Aorta (tissue), 5 donors: Measurements from ENCODE around the gene CDIP1. TPM values are rescaled to one million over a fixed set of nuclear protein-coding genes. Genes with fewer than 3 reads are reported as not detected.

Experiments used
- ATAC-seq: fragments of 200-7000 bp; cut with Tn5 transposase; one replicate; pipeline ENCODE4 v1.9.1; 2022; ENCODE audit warnings: moderate library complexity; ENCODE audit not compliant: low FRiP score
- DNase-seq, 2 donors: peaks; one replicate each; pipeline ENCODE4 v3.0.0-alpha.2; 2020
- H3K27ac ChIP-seq, 2 donors: one replicate each; pipeline ENCODE4 v1.5.1; 2013; ENCODE audit warnings: low read length in 2 of 2, mild to moderate bottlenecking in 2 of 2, moderate library complexity in 2 of 2, control low read depth in 1 of 2, inconsistent platforms in 1 of 2, low read depth in 1 of 2
- H3K27me3 ChIP-seq, 2 donors: one replicate each; pipeline ENCODE4 v1.6.1; 2013; ENCODE audit warnings: control low read depth in 1 of 2, low read length in 1 of 2, mild to moderate bottlenecking in 1 of 2, moderate library complexity in 1 of 2; ENCODE audit not compliant: insufficient read depth in 2 of 2, control insufficient read depth in 1 of 2
- H3K36me3 ChIP-seq, 2 donors: one replicate each; pipeline ENCODE4 v1.6.1; 2013; ENCODE audit warnings: control low read depth in 1 of 2, low read length in 1 of 2, mild to moderate bottlenecking in 1 of 2; ENCODE audit not compliant: insufficient read depth in 2 of 2, control insufficient read depth in 1 of 2
- H3K4me1 ChIP-seq, 2 donors: one replicate each; pipeline ENCODE4 v1.6.1; 2013; ENCODE audit warnings: low read length in 2 of 2, control low read depth in 1 of 2, mild to moderate bottlenecking in 1 of 2, moderate library complexity in 1 of 2; ENCODE audit not compliant: insufficient read depth in 2 of 2, control insufficient read depth in 1 of 2
- H3K4me3 ChIP-seq, 2 donors: one replicate each; pipeline ENCODE4 v1.5.1; 2013; ENCODE audit warnings: low read length in 2 of 2, control low read depth in 1 of 2, mild to moderate bottlenecking in 1 of 2
- H3K9me3 ChIP-seq: one replicate; pipeline ENCODE4 v1.6.1; 2013; ENCODE audit warnings: mild to moderate bottlenecking, low read length; ENCODE audit not compliant: control insufficient read depth
- WGBS, 2 donors: extraction: QIAGEN DNeasy Blood & Tissue Kit; methylation state at CpG; one replicate each; pipeline ENCODE4 v1.1.7; 2013; 5-methylcytosine and 5-hydroxymethylcytosine counted together
- intact Hi-C, 2 donors: fragments of 100-400 bp; cut with DNase I; formaldehyde crosslinking; loops; one replicate each; pipeline versions ENCODE4 v1.14.2 to v1.15.0; 2022
- polyA plus RNA-seq, 2 donors: library from polyadenylated mRNA; stranded (reverse); fragments of 200-250 nt; gene quantifications; one replicate each; pipeline ENCODE4 v1.2.3, GENCODE V29; 2013
- total RNA-seq, 2 donors: library from RNA; stranded (reverse); fragmentation: NEBNext Ultra II Directional; extraction: Animal tissue kit (Norgen Biotek cat#: 25700); gene quantifications; one replicate each; pipeline ENCODE4 v1.2.1, GENCODE V29; 2021
- donor health status: healthy with polysubstance abuse.
- donor health status: Bipolar disorder and iron deficiency.
- donor health status: DM: no; HTN: no; CAD: no.
- donor health status: DM: no; HTN: no; CAD: no.
- donor health status: DM: yes; HTN: yes; CAD: no.

CDIP1 gene
- total and polyA plus RNA-seq, 4 donors, result 12.5 to 34.7 (median 21.0) TPM

DNA sequence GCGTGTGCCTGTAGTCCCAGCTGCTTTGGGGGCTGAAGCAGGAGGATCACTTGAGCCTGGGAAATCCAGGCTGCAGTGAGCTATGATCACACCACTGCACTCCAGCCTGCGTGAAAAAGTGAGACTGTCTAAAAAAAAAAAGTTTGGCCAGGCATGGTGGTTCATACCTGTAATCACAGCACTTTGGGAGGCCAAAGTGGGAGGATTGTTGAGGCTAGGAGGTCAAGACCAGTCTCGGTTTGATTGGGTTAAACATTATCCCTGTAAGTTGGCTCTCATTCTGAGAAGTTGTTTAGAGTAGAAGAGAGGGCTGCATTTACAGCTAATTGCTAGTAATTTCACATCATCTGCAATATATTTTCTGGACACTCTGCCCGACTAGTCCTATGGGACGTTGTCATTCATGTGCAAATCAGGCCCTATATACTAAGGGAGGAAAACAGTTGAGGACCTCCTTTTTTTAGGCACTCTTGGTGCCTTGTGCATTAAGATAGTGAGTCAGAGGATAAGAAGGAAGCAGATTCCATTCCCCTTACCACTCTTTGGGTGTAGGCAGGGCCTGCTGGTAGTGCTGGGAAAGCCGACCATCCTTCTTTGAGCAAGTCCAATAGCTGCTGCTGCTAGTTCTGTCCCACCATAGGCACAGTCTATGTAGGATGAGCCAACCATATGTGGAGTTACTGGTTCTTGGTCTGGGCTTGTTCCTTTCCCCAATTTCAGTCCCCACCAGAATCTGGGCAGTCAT lies 43.7 kb downstream of the CDIP1 start:
- no peaks in the 10 kb centered on the region for H3K9me3 ChIP-seq
- DNase-seq (peak in 1 of 2 donors; percentile 19), ATAC-seq (no peak)
- H3K4me1 ChIP-seq, result peaks cover 0 to 3% of the 10 kb centered on the region in 2 donors
- H3K27me3 ChIP-seq, result no peaks in the 10 kb centered on the region
- no peaks in the 10 kb centered on the region for H3K36me3 ChIP-seq
- intact Hi-C loops, result no loop called here
- WGBS, 2 donors, result 86% methylated on average over 6 of the region's 6 CpGs
- H3K27ac ChIP-seq, result peak overlapping the region in 1 of 2 donors; percentile 37
- H3K4me3 ChIP-seq, result no peak overlapping the region

GRCh38 chr16:4491898-4492297 lies 46.7 kb downstream of the CDIP1 start:
- Histone ChIP-seq H3K9me3 (no peaks in the 10 kb centered on the region), H3K4me1 (peaks cover 0 to 3% of the 10 kb centered on the region in 2 donors), H3K36me3 (no peaks in the 10 kb centered on the region), H3K4me3 (no peak overlapping the region), H3K27me3 (no peaks in the 10 kb centered on the region), H3K27ac (no peak overlapping the region)
- no peak for ATAC-seq
- 95 to 96% methylated on average over 4 of the region's 4 CpGs for WGBS, 2 donors
- intact Hi-C loops, result no loop called here
- no peak for DNase-seq

- no peak overlapping the region for H3K4me3 ChIP-seq
- no peaks in the 10 kb centered on the region for H3K9me3 ChIP-seq
- ATAC-seq, result no peak
- no peak for DNase-seq
- no peaks in the 10 kb centered on the region for H3K4me1 ChIP-seq
- 84 to 86% methylated on average over 5 of the region's 5 CpGs for WGBS, 2 donors
- no peaks in the 10 kb centered on the region for H3K27me3 ChIP-seq
- no peaks in the 10 kb centered on the region for H3K36me3 ChIP-seq
- intact Hi-C loops, result no loop called here
- no peak overlapping the region for H3K27ac ChIP-seq
Measured at GRCh38 chr16:4489030-4489429, 49.5 kb downstream of the CDIP1 start.

GRCh38 chr16:4488499-4488967 lies 50.0 kb downstream of the CDIP1 start:
- ATAC-seq, result no peak
- H3K27ac ChIP-seq, result no peak overlapping the region
- no peak overlapping the region for H3K4me3 ChIP-seq
- H3K36me3 ChIP-seq, result no peaks in the 10 kb centered on the region
- WGBS, 2 donors, result 83 to 88% methylated on average over 1 of the region's 1 CpG
- no peaks in the 10 kb centered on the region for H3K27me3 ChIP-seq
- no peaks in the 10 kb centered on the region for H3K9me3 ChIP-seq
- intact Hi-C loops, result no loop called here
- no peaks in the 10 kb centered on the region for H3K4me1 ChIP-seq
- no peak for DNase-seq

DNA sequence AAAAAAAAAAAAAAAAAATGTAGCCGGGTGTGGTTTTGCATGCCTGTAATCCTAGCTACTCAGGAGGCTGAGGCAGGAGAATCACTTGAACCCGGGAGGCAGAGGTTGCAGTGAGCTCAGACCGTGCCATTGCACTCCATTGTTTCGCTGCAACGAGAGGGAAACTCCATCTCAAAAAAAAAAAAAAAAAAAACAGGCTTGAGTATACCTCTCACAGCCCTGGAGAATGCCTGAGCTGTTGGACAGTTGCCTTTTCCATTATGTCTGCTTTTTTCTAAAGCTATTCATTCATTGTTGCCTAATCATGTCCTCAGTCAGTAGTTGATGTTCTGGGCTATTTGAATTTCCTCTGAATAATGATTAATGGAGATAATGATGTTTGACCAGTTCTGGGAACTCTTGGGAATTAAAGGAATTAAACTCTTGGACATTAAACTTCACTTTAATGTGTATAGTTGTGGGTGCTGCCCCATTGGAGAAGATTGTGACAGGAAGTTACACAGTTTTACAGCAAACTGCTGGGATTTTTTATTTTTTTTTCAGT lies 50.5 kb downstream of the CDIP1 start:
- ATAC-seq (no peak), DNase-seq (no peak)
- intact Hi-C loops, result no loop called here
- Histone ChIP-seq H3K27ac (no peak overlapping the region), H3K9me3 (no peaks in the 10 kb centered on the region), H3K27me3 (no peaks in the 10 kb centered on the region), H3K4me3 (no peak overlapping the region), H3K36me3 (no peaks in the 10 kb centered on the region), H3K4me1 (no peaks in the 10 kb centered on the region)
- WGBS, 2 donors, result 64 to 69% methylated on average over 5 of the region's 5 CpGs

DNA sequence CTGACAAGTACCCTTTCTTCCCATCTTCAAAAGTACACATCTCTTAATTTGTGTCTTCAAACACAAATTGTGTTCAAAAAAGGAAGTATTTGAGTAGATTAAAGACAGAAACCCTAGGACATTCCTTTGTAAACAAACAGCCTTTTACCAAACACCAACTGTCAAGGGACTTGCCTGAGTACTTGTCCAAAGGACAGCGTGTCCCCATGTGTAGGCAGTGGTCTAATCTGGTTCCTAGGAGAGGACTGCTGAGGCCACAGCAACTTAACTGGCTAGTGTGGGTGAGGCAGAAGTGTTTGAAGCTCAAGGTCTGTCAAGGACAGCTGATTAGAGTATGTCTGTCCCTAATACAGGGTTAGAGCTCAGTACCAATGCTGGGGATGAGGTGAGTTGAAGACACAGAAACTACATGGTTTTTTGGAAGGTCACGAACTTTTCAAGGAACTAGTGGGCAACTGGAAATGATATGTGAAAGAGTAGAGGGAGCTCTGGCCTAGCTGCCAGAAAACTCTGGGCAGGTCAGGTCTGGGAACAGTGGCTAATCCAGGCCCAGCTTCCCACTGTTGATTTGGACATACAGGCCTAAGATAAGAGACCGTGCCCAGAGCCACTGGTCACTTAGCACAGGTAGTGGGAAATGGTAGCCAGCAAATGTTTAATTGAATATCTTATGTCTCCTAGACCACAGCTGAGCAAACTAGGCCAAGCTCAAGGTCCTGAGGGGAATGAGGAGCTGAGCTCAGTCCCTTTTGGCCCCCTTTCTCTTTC lies 52.3 kb downstream of the CDIP1 start:
- intact Hi-C loops, result no loop called here

DNA sequence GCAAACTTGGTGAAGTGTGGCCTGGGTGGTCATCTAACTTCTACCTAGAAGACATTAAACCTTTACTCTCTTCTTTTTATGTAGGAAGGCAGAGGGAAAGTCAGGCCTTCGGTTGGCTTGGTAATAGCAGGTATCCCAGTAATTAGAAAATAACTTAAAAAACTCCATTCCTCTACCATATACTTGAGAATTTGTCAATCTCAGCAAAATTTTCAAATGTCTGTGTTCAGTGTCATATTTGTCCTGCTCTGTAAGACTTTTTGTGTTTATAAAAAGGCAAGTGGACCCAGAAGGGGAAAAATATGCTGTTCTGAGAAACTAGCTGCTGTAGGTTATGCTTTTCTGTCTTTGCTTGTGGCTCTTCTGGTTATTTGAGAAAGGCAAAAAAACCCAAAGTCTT lies 56.6 kb downstream of the CDIP1 start:
- no peaks in the 10 kb centered on the region for H3K27me3 ChIP-seq
- no peak for ATAC-seq
- no peak for DNase-seq
- WGBS, 2 donors, result 73 to 92% methylated on average over 1 of the region's 1 CpG
- no peak overlapping the region for H3K4me3 ChIP-seq
- H3K4me1 ChIP-seq, result no peaks in the 10 kb centered on the region
- H3K27ac ChIP-seq, result no peak overlapping the region
- no peaks in the 10 kb centered on the region for H3K9me3 ChIP-seq
- intact Hi-C loops, result no loop called here
- peaks cover 0 to 2% of the 10 kb centered on the region in 2 donors for H3K36me3 ChIP-seq

More for the DNA sequence above, 52.3 kb downstream of the CDIP1 start:
- H3K27me3 ChIP-seq, result no peaks in the 10 kb centered on the region
- DNase-seq (no peak), ATAC-seq (no peak)
- H3K9me3 ChIP-seq, result no peaks in the 10 kb centered on the region
- no peaks in the 10 kb centered on the region for H3K4me1 ChIP-seq
- H3K4me3 ChIP-seq, result no peak overlapping the region
- no peak overlapping the region for H3K27ac ChIP-seq
- WGBS, 2 donors, result 93 to 94% methylated on average over 3 of the region's 3 CpGs
- H3K36me3 ChIP-seq, result peaks cover 0 to 2% of the 10 kb centered on the region in 2 donors

DNA sequence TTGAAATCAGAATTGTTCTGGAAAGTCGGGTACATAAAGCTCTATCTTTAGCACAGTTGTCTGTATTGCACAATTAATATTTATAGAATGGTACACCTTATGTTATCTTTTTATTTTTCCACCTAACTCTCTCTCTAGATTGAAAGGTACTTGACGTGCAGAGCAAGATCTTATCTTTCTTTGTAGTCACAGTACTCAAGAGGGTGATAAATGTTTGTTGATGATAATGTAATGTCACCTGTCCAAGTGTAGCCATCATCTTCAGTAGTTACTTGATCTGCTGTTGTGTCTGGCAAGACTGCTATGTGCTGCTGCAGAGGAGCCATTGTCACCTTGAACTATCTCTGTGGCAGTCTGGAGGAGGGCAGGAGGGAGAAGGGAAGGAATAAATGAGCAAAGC lies 57.0 kb downstream of the CDIP1 start:
- no peak overlapping the region for H3K4me3 ChIP-seq
- H3K27me3 ChIP-seq, result no peaks in the 10 kb centered on the region
- H3K4me1 ChIP-seq, result no peaks in the 10 kb centered on the region
- H3K27ac ChIP-seq, result no peak overlapping the region
- DNase-seq (no peak), ATAC-seq (no peak)
- H3K36me3 ChIP-seq, result peaks cover 0 to 2% of the 10 kb centered on the region in 2 donors
- 73 to 79% methylated on average over 2 of the region's 2 CpGs for WGBS, 2 donors
- intact Hi-C loops, result no loop called here
- no peaks in the 10 kb centered on the region for H3K9me3 ChIP-seq
